Testis (tissue), 2 donors: ENCODE data around the gene C1QTNF7.

Experiments
- CTCF ChIP-seq, 3 experiments: fragments of 450-650 bp in 2 of 3; fragments of 200-600 bp in 1 of 3; sonication (generic) in 1 of 3; IDR thresholded peaks; one replicate each; pipeline ENCODE4 v1.5.1; 2016 to 2019; ENCODE audit warnings: antibody characterized with exemption in 3 of 3, mild to moderate bottlenecking in 2 of 3, moderate library complexity in 1 of 3
- POLR2A ChIP-seq: fragments of 450-650 bp; IDR thresholded peaks from one replicate; pipeline ENCODE4 v1.6.1; 2017; ENCODE audit warnings: antibody characterized with exemption, mild to moderate bottlenecking, moderate library complexity

- TF ChIP-seq CTCF (IDR thresholded peaks at IDR 0.05) (no peak), POLR2A (no peak)
Measured at GRCh38 chr4:15434676-15435075, 6.8 kb downstream of the C1QTNF7 start.
